Trophoblast cell (in vitro differentiated cells and primary cell): ENCODE results near the gene TFF3.

ENCODE experiments used
- DNase-seq, 2 donors: peaks; one replicate each; pipeline ENCODE4 v3.0.0-alpha.2; 2016
- H2AFZ ChIP-seq: 2 replicates; pipeline ENCODE4 v1.6.1; 2013; ENCODE audit warnings: low read length, moderate library complexity, mild to moderate bottlenecking; ENCODE audit not compliant: insufficient read depth, poor library complexity
- H2AK5ac ChIP-seq: 2 replicates; pipeline ENCODE4 v1.6.1; 2013; ENCODE audit warnings: mild to moderate bottlenecking, low read length
- H2BK120ac ChIP-seq: 2 replicates; pipeline ENCODE4 v1.6.1; 2013; ENCODE audit warnings: low read length, mild to moderate bottlenecking, moderate library complexity; ENCODE audit not compliant: insufficient read depth, poor library complexity
- H2BK12ac ChIP-seq: 2 replicates; pipeline ENCODE4 v1.6.1; 2013; ENCODE audit warnings: mild to moderate bottlenecking, low read length, moderate library complexity
- H2BK5ac ChIP-seq: 2 replicates; pipeline ENCODE4 v1.6.1; 2013; ENCODE audit warnings: low read length, low read depth, moderate library complexity, mild to moderate bottlenecking; ENCODE audit not compliant: poor library complexity
- H3K14ac ChIP-seq: 2 replicates; pipeline ENCODE4 v1.6.1; 2013; ENCODE audit warnings: mild to moderate bottlenecking, low read length
- H3K18ac ChIP-seq: 2 replicates; pipeline ENCODE4 v1.6.1; 2013; ENCODE audit warnings: mild to moderate bottlenecking, low read length
- H3K23ac ChIP-seq: 2 replicates; pipeline ENCODE4 v1.6.1; 2013; ENCODE audit warnings: low read length
- H3K27ac ChIP-seq: 2 replicates; pipeline ENCODE4 v1.5.1; 2013; ENCODE audit warnings: low read depth, mild to moderate bottlenecking, inconsistent platforms, low read length, moderate library complexity
- H3K27me3 ChIP-seq: 2 replicates; pipeline ENCODE4 v1.6.1; 2013; ENCODE audit warnings: inconsistent platforms, mild to moderate bottlenecking, low read length, moderate library complexity; ENCODE audit not compliant: insufficient read depth
- H3K36me3 ChIP-seq, 2 experiments: 1 replicate in 1 of 2; 2 replicates in 1 of 2; pipeline ENCODE4 v1.6.1; 2013; ENCODE audit warnings: low read length in 2 of 2, mild to moderate bottlenecking in 2 of 2, moderate library complexity in 1 of 2; ENCODE audit not compliant: insufficient read depth in 2 of 2, control insufficient read depth in 1 of 2
- H3K4ac ChIP-seq: 2 replicates; pipeline ENCODE4 v1.6.1; 2013; ENCODE audit warnings: low read depth, mild to moderate bottlenecking, low read length, moderate library complexity
- H3K4me1 ChIP-seq, 2 experiments: 1 replicate in 1 of 2; 2 replicates in 1 of 2; pipeline ENCODE4 v1.6.1; 2013; ENCODE audit warnings: low read length in 2 of 2, mild to moderate bottlenecking in 2 of 2, moderate library complexity in 1 of 2; ENCODE audit not compliant: insufficient read depth in 2 of 2, control insufficient read depth in 1 of 2
- H3K4me2 ChIP-seq: 2 replicates; pipeline ENCODE4 v1.6.1; 2013; ENCODE audit warnings: inconsistent platforms, mild to moderate bottlenecking, low read length, moderate library complexity
- H3K4me3 ChIP-seq: 2 replicates; pipeline ENCODE4 v1.5.1; 2013; ENCODE audit warnings: mild to moderate bottlenecking, low read depth, low read length, inconsistent platforms
- H3K79me1 ChIP-seq: one replicate; pipeline ENCODE4 v1.6.1; 2013; ENCODE audit warnings: low read length
- H3K79me2 ChIP-seq: 2 replicates; pipeline ENCODE4 v1.6.1; 2013; ENCODE audit warnings: low read length, mild to moderate bottlenecking; ENCODE audit not compliant: control insufficient read depth, insufficient read depth, poor library complexity
- H3K9ac ChIP-seq: 2 replicates; pipeline ENCODE4 v1.6.1; 2013; ENCODE audit warnings: mild to moderate bottlenecking, low read length
- H3K9me3 ChIP-seq: 2 replicates; pipeline ENCODE4 v1.6.1; 2013; ENCODE audit warnings: low read depth, mild to moderate bottlenecking, control low read depth, inconsistent platforms, low read length; ENCODE audit not compliant: insufficient read depth
- H4K12ac ChIP-seq: 2 replicates; pipeline ENCODE4 v1.6.1; 2013; ENCODE audit warnings: low read depth, mild to moderate bottlenecking, low read length, moderate library complexity
- H4K8ac ChIP-seq: 2 replicates; pipeline ENCODE4 v1.6.1; 2013; ENCODE audit warnings: low read depth, mild to moderate bottlenecking, low read length, moderate library complexity
- H4K91ac ChIP-seq: one replicate; pipeline ENCODE4 v1.6.1; 2013; ENCODE audit warnings: low read depth, mild to moderate bottlenecking, low read length, moderate library complexity
- WGBS: extraction: QIAGEN DNeasy Blood & Tissue Kit; methylation state at CpG from one replicate; pipeline ENCODE4 v1.1.7; 2013; ENCODE audit warnings: missing lambda C conversion rate; ENCODE audit not compliant: insufficient read length, insufficient coverage; ENCODE audit errors: extremely low coverage; 5-methylcytosine and 5-hydroxymethylcytosine counted together

TFF3 gene

GRCh38 chr21:42343556-42343955, 28.3 kb upstream of the TFF3 start:
- H4K8ac ChIP-seq, result no peak overlapping the region
- no peak overlapping the region for H3K9ac ChIP-seq
- H3K27me3 ChIP-seq, result no peaks in the 10 kb centered on the region
- no peaks in the 10 kb centered on the region for H3K36me3 ChIP-seq
- H3K9me3 ChIP-seq, result no peaks in the 10 kb centered on the region
- no peak overlapping the region for H3K14ac ChIP-seq
- H4K91ac ChIP-seq, result no peak overlapping the region
- H2AK5ac ChIP-seq, result no peak overlapping the region
- H4K12ac ChIP-seq, result no peak overlapping the region
- H3K4me3 ChIP-seq, result no peak overlapping the region
- no peak overlapping the region for H3K27ac ChIP-seq
- DNase-seq, result no peak
- H3K79me1 ChIP-seq, result no peaks in the 10 kb centered on the region
- no peak overlapping the region for H3K4ac ChIP-seq
- H3K4me1 ChIP-seq, result no peaks in the 10 kb centered on the region
- H3K18ac ChIP-seq, result no peak overlapping the region
- no peak overlapping the region for H2AFZ ChIP-seq
- no CpG with 5 or more reads among the region's 6 CpGs for WGBS
- no peaks in the 10 kb centered on the region for H3K79me2 ChIP-seq
- H3K4me2 ChIP-seq, result no peak overlapping the region
- H3K23ac ChIP-seq, result no peak overlapping the region
- H2BK12ac ChIP-seq, result no peak overlapping the region
- H2BK5ac ChIP-seq, result no peak overlapping the region
- no peak overlapping the region for H2BK120ac ChIP-seq

- Histone ChIP-seq H2BK120ac (no peak overlapping the region), H3K27ac (no peak overlapping the region), H3K9me3 (no peaks in the 10 kb centered on the region), H4K12ac (no peak overlapping the region), H3K23ac (no peak overlapping the region), H2BK5ac (no peak overlapping the region), H3K14ac (no peak overlapping the region), H3K18ac (no peak overlapping the region), H3K4me2 (no peak overlapping the region), H3K9ac (no peak overlapping the region), H3K4me3 (no peak overlapping the region), H2BK12ac (no peak overlapping the region), H2AFZ (no peak overlapping the region), H4K8ac (no peak overlapping the region), H3K36me3 (no peaks in the 10 kb centered on the region), H4K91ac (no peak overlapping the region), H3K79me1 (no peaks in the 10 kb centered on the region), H3K4ac (no peak overlapping the region), H3K79me2 (no peaks in the 10 kb centered on the region), H2AK5ac (no peak overlapping the region), H3K27me3 (no peaks in the 10 kb centered on the region), H3K4me1 (no peaks in the 10 kb centered on the region)
- no peak for DNase-seq
- WGBS, result no CpG with 5 or more reads among the region's 10 CpGs
Measured at GRCh38 chr21:42343101-42343500, 27.9 kb upstream of the TFF3 start.

DNA sequence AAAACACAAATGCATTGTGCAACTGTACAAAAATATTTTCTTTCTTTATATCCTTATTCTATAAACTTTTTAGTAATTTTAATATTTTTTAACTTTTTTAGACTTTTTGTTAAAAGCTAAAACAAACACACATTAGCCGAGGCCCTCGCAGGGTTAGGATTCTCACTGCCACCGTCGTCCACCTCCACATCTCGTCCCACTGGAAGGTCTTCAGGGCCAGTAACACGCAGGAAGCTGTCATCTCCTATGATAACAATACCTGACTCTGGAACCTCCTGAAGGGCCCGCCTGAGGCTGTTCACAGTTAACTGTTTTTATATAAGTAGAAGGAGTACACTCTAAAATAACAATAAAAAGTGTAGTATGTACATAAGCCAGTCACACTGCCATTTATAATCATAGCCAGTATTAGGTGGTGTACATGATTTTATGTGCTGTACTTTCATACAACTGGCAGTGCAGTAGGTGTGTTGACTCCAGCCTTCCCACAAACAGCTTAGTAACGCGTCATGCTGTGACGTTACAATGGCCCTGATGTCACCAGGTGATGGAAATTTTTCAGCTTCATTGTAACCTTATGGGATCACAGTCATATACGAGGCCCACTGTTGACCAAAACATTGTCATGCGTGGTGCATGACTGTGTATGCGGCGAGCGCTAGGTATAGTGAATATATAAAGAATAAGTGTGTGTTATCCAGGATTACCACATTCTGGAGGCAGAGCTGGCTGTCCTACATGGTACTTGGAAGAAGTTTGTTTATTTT, 26.8 kb upstream of the TFF3 start:
- Histone ChIP-seq H3K79me1 (no peaks in the 10 kb centered on the region), H3K27me3 (no peaks in the 10 kb centered on the region), H2BK12ac (no peak overlapping the region), H2AK5ac (no peak overlapping the region), H3K36me3 (no peaks in the 10 kb centered on the region), H2BK5ac (no peak overlapping the region), H3K9me3 (no peaks in the 10 kb centered on the region), H3K4me3 (no peak overlapping the region), H3K4ac (no peak overlapping the region), H3K18ac (no peak overlapping the region), H3K79me2 (no peaks in the 10 kb centered on the region), H3K14ac (no peak overlapping the region), H4K8ac (no peak overlapping the region), H3K4me1 (no peaks in the 10 kb centered on the region), H4K91ac (no peak overlapping the region), H3K23ac (no peak overlapping the region), H3K9ac (no peak overlapping the region), H3K4me2 (no peak overlapping the region), H3K27ac (no peak overlapping the region), H2AFZ (no peak overlapping the region), H4K12ac (no peak overlapping the region), H2BK120ac (no peak overlapping the region)
- no CpG with 5 or more reads among the region's 15 CpGs for WGBS
- no peak for DNase-seq

- Histone ChIP-seq H3K4ac (no peak overlapping the region), H2BK120ac (no peak overlapping the region), H3K27ac (no peak overlapping the region), H3K79me2 (no peaks in the 10 kb centered on the region), H2AK5ac (no peak overlapping the region), H3K36me3 (no peaks in the 10 kb centered on the region), H3K27me3 (no peaks in the 10 kb centered on the region), H2BK5ac (no peak overlapping the region), H2AFZ (no peak overlapping the region), H2BK12ac (no peak overlapping the region), H3K23ac (no peak overlapping the region), H4K8ac (no peak overlapping the region), H3K9ac (no peak overlapping the region), H4K12ac (no peak overlapping the region), H3K4me1 (peaks cover 0 to 3% of the 10 kb centered on the region in 2 experiments), H4K91ac (no peak overlapping the region), H3K9me3 (no peaks in the 10 kb centered on the region), H3K18ac (no peak overlapping the region), H3K4me3 (no peak overlapping the region), H3K79me1 (no peaks in the 10 kb centered on the region), H3K14ac (no peak overlapping the region), H3K4me2 (no peak overlapping the region)
- no CpG with 5 or more reads among the region's 24 CpGs for WGBS
- DNase-seq, result no peak
Measured at GRCh38 chr21:42340187-42341050, 25.2 kb upstream of the TFF3 start.
